Kidney capillary endothelial cell (primary cell): ENCODE measurements around the gene ASMTL.
"Not testable (repeated sequence)": the region's sequence is repeated elsewhere in the genome, so short reads cannot be mapped to it uniquely, and the experiment has no call there.

Experiments used
- DNase-seq: peaks from one replicate; pipeline ENCODE4 v3.0.0-alpha.2; 2018; ENCODE audit warnings: low spot score

ASMTL gene

DNA sequence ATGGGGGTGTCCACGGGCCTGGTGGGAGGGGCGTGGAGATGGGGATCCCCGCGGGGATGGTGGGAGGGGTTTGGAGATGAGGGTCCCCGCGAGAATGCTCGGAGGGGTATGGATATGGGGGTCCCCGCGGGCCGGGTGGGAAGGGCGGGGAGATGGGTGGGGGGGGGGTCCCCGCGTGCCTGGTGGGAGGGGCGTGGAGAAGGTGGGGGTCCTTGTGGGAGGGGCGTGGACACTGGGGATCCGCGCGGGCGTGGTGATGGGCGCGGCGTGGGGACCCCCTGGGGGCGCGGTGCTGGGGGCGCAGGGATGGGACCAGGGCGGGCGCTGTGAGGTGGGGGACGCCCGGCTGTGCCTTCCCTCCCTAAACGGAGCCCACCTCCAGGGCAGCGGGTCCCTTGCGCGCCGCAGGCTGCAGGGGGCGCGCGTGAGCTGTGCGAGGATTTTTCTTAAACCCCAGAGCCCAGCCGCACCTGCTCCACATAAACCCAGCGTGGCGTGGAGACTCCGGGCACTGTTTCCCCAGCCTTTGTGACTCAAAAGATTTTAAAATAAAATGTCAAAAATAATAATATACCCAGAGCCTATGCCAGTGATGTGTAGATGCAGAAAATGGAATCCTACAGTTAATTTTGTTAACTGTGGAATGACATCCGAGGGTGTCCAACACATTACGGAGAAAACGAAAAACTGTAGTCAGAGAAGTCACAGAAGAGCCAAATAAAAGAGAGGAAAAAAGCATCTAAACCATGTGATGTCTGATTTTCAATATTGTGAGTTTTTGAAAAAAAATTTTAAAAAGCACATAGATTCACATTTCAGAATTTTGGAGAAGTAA, 1.5 kb upstream of the ASMTL start:
- DNase-seq = peak; percentile 73

DNA sequence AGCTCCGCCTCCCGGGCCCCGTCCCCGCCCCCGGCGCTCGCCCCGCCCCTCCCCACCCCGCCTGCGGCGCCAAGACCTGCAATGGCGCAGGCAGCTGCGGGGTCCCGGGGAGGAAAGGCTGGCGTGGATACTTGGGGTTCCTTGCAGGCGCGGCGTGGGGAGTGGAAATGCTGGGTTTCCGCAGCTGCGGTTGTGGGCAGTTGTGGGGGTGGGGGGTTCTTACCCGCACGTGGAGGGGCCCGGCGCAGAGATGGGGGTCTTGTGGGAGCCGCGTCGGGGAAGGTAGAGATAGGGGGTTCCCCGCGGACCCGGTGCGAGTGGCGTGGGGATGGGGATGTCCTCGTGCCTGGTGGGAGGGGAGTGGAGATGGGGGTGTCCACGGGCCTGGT, 680 bp upstream of the ASMTL start:
- DNase-seq = no peak

DNA sequence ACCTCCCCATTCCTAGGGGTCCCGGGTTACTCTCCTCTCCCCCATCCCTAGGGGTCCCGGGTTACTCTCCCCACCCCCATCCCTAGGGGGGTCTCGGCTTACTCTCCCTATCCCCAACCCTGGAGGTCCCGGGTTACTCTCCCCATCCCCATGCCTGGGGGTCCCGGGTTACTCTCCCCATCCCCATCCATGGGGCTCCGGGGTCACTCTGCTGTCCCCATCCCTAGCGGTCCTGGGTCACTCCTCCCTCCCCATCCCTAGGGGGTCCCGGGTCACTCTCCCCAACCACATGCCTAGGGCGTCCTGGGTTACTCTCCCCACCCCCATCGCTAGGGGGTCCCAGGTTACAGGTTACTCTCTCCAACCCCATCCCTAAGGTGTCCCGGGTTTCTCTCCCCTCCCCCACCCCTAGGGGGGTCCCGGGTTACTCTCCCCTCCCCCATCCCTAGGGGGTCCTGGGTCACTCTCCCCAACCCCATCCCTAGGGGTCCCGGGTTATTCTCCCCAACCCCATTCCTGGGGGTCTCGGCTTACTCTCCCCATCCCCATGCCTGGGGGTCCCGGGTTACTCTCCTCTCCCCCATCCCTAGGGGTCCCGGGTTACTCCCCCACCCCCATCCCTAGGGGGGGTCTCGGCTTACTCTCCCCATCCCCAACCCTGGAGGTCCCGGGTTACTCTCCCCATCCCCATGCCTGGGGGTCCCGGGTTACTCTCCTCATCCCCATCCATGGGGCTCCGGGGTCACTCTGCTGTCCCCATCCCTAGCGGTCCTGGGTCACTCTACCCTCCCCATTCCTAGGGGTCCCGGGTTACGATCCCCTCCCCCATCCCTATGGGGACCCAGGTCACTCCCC, 821 bp downstream of the ASMTL start:
- no peak for DNase-seq

DNA sequence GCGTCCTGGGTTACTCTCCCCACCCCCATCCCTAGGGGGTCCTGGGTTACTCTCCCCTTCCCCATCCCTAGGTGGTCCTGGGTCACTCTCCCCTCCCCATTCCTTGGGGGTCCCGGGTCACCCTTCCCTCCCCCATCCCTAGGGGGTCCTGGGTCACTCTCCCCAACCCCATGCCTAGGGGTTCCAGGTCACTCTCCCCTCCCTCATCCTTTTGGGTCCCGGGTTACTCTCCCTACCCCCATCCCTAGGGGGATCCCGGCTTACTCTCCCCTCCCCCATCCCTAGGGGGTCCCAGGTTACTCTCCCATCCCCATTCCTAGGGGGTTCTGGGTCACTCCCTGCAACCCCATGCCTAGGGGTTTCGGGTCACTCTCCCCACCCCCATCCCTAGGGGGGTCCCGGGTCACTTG, 1.5 kb downstream of the ASMTL start:
- no peak for DNase-seq

DNA sequence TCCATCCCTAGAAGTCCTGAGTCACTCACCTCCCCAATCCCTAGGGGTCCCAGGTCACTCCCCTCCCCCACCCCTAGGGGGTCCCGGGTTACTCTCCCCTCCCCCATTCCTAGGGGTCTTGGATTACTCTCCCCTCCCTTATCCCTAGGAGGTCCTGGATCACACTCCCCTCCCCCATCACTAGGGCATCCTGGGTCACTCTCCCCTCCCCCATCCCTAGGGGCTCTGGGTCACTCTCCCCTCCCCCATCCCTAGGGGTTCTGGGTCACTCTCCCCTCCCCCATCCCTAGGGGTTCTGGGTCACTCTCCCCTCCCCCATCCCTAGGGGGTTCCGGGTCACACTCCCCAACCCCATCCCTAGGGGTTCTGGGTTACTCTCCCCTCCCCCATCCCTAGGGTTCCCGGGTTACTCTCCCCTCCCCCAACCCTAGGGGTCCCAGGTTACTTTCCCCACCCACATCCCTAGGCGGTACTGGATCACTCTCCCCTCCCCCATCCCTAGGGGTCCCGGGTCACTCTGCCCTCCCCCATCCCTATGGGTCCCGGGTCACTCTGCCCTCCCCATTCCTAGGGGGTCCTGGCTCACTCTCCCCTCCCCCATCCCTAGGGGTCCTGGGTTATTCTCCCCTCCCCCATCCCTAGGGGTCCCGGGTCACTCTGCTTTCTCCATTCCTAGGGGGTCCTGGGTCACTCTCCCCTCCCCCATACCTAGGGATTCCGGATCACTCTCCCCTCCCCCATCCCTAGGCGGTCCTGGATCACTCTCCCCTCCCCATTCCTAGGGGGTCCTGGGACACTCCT, 2.1 kb downstream of the ASMTL start:
- DNase-seq = no peak

DNA sequence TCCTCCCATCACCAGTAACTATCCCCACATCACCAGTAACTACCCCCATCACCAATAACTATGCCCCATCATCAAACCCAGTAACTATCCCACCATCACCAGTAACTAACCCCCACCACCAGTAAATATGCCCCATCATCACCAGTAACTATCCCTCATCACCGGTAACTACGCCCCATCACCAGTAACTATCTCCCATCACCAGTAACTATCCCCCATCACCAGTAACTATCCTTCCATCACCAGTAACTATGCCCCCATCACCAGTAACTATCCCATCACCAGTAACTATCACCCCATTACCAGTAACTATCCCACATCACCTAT, 2.9 kb downstream of the ASMTL start:
- no peak for DNase-seq

DNA sequence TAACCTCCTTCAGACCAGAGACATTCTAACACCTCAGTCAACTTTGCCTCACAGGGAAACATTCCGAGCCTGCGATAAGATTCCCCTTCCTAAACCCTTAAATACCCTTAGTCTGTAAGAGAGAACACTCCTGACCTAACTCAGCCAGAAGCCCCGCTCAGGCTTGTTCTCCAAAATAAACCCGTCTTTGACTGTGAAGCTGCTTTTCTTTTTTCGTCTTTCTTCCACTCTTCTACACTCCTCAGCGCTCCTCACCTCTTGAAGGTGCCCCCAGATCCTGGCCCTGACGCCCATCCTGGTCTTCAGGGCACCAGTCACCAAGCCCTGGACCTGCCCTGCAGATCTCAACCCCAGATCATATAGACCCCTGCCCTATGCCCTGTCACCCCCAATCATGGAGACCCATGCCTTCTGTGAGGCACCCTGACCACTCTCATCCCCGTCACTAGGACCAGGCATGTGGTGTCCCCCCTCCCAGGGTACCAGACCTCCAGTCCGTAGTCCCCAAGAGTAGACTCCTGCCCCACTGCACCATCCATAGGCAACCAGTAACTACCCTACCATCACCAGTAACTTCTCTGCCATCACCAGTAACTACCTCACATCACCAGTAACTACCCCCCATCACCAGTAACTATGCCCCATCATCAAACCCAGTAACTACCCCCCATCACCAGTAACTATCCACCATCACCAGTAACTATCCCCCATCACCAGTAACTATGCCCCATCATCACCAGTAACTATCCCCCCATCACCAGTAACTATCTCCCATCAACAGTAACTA, 3.5 kb downstream of the ASMTL start:
- DNase-seq = no peak

DNA sequence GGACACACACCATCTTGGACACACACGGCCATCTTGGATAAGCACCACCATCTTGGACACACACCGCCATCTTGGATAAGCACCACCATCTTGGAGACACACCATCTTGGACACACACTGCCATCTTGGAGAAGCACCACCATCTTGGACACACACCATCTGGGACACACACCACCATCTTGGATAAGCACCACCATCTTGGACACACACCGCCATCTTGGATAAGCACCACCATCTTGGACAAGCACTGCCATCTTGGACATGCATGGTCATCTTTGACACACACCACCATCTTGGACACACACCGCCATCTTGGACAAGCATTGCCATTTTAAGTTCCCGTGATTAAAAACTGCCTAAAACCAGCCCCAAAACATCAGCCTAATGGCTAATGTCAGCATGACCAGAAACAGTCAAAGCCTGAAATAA, 4.1 kb downstream of the ASMTL start:
- not testable (repeated sequence) for DNase-seq

DNA sequence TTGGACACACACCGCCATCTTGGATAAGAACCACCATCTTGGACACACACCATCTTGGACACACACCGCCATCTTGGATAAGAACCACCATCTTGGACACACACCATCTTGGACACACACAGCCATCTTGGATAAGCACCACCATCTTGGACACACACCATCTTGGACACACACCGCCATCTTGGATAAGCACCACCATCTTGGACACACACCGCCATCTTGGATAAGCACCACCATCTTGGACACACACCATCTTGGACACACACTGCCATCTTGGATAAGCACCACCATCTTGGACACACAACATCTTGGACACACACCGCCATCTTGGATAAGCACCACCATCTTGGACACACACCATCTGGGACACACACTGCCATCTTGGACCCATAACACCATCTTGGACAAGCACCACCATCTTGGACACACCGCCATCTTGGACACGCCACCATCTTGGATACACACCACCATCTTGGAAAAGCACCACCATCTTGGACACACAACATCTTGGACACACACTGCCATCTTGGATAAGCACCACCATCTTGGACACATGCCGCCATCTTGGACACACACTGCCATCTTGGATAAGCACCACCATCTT, 4.6 kb downstream of the ASMTL start:
- DNase-seq = not testable (repeated sequence)

DNA sequence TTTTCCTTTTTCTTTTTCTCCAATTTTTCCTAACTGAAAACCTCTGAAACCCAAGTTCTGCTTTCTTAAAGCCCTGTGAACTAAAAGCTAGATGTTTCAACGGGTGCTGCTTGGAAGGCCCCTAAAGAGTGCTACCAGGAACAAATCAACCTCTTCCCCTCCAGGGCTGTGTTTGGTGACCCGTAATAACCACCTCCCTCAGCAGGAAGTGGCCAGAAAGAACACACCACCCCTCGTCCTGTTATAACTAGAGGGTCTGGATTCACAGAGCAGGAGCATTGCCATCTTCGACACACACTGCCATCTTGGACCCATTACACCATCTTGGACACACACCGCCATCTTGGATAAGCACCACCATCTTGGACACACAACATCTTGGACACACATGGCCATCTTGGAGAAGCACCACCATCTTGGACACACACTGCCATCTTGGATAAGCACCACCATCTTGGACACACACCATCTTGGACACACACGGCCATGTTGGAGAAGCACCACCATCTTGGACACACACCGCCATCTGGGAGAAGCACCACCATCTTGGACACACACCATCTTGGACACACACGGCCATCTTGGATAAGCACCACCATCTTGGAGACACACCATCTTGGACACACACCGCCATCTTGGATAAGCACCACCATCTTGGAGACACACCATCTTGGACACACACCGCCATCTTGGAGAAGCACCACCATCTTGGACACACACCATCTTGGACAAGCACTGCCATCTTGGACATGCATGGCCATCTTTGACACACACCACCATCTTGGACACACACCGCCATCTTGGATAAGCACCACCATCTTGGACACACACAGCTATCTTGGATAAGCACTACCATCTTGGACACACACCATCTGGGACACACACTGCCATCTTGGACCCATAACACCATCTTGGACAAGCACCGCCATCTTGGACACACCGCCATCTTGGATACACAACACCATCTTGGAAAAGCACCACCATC, 5.4 kb downstream of the ASMTL start:
- DNase-seq = not testable (repeated sequence)

DNA sequence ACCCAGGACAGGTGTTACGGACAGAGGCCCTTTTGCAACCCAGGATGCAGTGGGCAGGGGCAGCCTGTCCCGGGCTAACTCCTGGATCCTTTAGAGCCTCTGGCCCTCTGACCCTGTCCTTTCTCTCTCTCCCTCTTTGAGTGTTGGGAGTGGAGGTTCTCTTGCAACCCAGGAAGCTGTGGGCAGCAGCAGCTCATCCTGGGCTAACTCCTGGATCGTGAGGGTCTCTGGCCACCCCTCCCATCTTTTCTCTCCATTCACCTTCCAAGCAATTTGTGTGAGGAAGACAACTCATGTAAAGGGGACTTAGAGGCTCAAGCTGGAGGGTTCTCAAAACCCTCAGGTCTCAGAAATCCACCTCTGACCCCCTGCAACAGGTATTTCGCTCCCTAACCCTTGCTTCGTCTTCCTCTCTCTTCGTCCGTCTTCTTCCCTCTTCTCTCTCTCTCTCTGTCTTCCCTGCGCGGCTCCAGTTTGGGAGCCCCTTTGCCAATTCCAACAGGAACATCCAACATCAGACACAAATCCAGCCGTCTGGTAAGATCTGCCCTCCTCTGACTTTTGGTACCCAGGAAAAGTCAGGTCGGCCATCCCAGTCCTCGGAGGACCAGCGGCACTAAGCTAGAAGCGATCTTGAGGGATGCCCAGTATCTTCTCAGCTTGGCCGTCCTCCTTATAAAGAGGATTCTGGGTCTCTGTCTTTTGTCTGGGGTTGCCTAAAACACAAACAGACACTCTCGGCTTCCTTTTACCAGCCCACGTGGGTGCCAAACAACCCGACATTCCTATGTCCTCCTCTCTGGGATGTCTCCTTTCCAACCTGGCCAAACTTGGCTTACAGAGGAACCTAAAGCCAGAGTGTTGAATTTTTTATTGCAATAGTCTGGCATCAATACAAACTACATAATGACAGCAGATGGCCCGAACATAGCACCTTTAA, 7.9 kb downstream of the ASMTL start:
- DNase-seq = no peak

DNA sequence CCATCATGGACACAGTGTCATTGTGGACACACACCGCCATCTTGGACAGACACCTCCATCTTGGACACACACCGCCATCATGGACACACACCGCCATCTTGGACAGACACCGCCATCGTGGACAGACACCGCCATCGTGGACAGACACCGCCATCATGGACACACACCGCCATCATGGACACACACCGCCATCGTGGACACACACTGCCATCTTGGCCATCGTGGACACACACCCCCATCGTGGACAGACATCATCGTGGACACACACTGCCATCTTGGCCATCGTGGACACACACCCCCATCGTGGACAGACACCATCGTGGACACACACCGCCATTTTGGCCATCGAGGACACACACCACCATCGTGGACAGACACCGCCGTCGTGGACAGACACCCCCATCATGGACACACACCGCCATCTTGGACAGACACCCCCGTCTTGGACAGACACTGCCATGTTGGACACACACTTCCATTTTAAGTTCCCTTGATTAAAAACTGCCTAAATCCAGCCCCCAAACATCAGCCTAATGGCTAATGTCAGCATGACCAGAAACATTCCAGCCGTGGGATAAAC, 9.1 kb downstream of the ASMTL start:
- DNase-seq = no peak

DNA sequence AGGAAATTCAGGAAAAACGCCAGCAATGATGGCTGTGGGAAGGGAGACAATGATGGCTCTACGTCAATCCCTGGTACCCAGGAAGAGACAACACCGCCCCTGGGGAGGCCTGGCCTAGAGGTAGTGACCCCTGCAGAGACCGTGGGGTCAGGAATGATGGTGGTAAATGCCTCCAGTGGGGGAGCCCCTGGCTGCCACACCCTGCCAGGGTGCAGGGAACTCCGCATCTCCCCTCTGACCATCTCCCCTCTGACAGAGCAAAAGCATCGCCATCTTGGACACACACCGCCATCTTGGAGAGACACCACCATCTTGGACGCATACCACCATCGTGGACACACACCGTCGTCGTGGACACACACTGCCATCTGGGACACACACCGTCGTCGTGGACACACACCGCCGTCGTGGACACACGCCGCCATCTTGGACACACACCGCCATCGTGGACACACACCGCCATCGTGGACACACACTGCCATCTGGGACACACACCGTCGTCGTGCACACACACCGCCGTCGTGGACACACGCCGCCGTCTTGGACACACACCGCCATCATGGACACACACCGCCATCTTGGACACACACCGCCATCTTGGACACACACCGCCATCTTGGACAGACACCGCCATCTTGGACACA, 9.9 kb downstream of the ASMTL start:
- no peak for DNase-seq

DNA sequence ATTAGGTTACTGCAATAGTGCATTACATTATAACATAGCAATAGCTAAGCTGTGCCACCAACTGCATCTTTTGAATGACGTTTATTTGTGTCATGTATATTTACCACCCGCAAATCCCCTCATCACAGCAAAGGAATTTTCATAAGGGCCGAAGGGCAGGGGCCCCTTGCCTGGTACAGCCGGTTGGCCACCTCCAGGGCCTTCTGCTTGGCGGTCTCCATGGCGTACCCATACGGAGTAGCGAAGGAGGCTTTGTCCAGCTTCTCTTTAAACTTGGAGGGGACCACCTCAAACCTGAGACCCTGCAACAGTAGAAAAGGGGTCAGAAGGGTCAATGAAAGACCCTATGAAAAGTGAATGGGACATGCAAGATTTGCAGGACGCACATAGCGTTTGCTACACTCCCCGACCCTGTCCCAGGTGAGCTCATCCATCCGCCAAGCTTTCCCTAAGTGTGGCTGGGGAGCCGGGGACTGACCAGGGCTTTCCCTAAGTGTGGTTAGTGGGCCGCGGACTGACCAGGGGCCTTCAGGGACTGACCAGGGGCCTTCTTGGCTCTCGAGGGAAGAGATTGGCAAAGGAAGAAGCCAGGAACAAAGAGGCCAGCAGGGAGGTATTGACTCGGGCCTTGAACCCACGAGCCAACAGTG, 10.6 kb downstream of the ASMTL start:
- no peak for DNase-seq

DNA sequence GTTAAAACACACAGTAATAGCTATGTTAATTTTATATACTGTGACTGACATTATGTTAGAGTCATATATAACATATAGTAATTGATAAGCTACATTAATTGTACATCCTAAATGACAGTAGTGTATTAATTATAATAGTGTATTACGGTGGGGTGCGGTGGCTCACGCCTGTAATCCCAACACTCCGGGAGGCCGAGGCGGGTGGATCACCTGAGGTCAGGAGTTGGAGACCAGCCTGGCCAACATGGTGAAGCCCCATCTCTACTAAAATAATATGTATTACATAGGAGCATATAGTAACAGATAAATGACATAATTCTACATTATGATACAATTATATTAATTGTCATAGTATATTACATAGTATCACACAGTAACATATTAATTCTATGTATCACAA, 12.2 kb downstream of the ASMTL start:
- DNase-seq = no peak

DNA sequence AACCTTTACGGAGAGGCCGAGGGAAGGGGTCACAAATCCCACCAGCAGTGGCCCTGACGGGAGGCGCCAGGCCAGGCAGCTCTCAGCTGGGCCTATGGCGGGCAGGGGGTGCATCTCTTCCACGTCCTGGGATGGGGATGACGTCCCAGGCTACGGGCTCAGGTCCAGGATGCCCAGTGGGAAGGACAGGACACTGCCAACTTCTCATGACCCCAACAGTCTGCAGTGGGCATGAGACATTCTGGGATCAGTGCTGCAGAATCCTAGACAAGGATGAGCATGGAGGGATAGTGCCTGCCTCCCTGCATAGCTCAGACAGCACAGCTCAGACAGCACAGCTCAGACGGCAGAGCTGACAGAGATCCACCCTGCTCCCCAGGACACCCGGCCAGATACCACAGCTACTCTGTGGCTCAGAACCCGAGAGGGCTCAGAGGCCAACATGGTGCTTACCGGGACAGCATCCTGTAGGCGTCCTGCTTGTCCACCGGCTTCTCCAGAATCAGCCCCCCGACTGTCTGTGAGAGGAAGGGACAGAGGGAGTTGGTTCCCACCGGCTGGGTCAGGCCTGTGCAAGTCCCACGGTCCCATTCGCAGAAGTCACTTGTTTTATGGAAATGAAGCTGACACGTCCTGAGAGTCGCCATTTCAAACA, 17.3 kb downstream of the ASMTL start:
- DNase-seq = no peak

DNA sequence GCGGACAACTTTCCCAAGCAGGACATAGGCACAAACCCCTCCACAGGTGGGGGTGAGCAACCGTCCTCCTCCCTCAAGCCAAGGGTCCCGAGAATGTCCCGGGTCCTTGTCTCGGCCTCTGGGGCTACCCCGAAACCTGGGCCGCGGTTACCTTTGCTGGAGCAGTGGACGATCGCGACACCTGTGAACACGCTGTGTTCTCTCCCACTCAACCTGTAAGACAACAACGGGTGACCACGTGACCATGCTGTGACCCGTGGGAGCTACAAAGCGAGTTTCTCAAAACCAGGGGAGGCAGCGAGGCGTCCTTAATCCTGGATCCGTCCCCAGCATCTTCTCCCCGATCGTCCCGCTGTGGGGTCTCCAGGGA, 17.9 kb downstream of the ASMTL start:
- no peak for DNase-seq
